Transverse colon (tissue), 4 donors: Measurements from ENCODE around the gene P2RX7.
A peak's percentile ranks its signal among the peaks of the same experiment; 100 is the strongest.

Source experiments
- EP300 ChIP-seq: sonication (generic); formaldehyde crosslinking; IDR thresholded peaks from one replicate; pipeline ENCODE4 v1.6.1; 2017; ENCODE audit warnings: antibody characterized with exemption, low read depth
- POLR2A ChIP-seq: fragments of 450-650 bp; IDR thresholded peaks from one replicate; pipeline ENCODE4 v1.6.1; 2016; ENCODE audit warnings: antibody characterized with exemption, mild to moderate bottlenecking, moderate library complexity
- POLR2AphosphoS5 ChIP-seq, 3 donors: sonication (generic); formaldehyde crosslinking; IDR thresholded peaks; one replicate each; pipeline ENCODE4 v1.6.1; 2016; ENCODE audit warnings: antibody characterized with exemption in 3 of 3
- TF ChIP-seq, protein P1 (sequence below), 5 experiments: fragments of 200-600 bp in 3 of 5; fragments of 450-650 bp in 2 of 5; sonication (generic) in 3 of 5; IDR thresholded peaks; 1 replicate in 2 of 5; 2 replicates in 3 of 5; pipeline ENCODE4 v1.5.1; 2016 to 2017; ENCODE audit warnings: antibody characterized with exemption in 5 of 5, inconsistent platforms in 3 of 5, mild to moderate bottlenecking in 2 of 5, moderate library complexity in 1 of 5

- no peak for TF ChIP-seq POLR2A
- TF ChIP-seq, protein P1, sequence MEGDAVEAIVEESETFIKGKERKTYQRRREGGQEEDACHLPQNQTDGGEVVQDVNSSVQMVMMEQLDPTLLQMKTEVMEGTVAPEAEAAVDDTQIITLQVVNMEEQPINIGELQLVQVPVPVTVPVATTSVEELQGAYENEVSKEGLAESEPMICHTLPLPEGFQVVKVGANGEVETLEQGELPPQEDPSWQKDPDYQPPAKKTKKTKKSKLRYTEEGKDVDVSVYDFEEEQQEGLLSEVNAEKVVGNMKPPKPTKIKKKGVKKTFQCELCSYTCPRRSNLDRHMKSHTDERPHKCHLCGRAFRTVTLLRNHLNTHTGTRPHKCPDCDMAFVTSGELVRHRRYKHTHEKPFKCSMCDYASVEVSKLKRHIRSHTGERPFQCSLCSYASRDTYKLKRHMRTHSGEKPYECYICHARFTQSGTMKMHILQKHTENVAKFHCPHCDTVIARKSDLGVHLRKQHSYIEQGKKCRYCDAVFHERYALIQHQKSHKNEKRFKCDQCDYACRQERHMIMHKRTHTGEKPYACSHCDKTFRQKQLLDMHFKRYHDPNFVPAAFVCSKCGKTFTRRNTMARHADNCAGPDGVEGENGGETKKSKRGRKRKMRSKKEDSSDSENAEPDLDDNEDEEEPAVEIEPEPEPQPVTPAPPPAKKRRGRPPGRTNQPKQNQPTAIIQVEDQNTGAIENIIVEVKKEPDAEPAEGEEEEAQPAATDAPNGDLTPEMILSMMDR (IDR thresholded peaks at IDR 0.05), result peak in 1 of 5 experiments; percentile 7
- TF ChIP-seq POLR2AphosphoS5 (IDR thresholded peaks at IDR 0.05), result no peak
- TF ChIP-seq EP300, result no peak
Measured at GRCh38 chr12:121096199-121096798, 36.4 kb upstream of the P2RX7 start.
